ENCODE data around the gene HCRTR1. TPM values are rescaled to one million over a fixed set of nuclear protein-coding genes. Genes with fewer than 3 reads are reported as not detected.

HCRTR1 gene
- not detected in 2 replicates for total RNA-seq (2014; rRNA removed; shearing (Covaris generic); ENCODE audit: low replicate concordance)

GRCh38 chr1:31617218-31617915 lies at the start of gene HCRTR1:
Gene HCRTR1, plus strand, starts transcription at chr1:31617689. Its CDS starts 1,504 bp downstream, at chr1:31619193.
- Histone ChIP-seq H3K79me2 (ENCODE audit: low read length) (no peaks in the 10 kb centered on the region), H3K9me2 (replicated peaks; ENCODE audit: insufficient read depth, low read length) (no peaks in the 10 kb centered on the region), H3K4me2 (ENCODE audit: low read depth, low read length, poor library complexity, severe bottlenecking) (peak within 1 kb of the TSS; percentile 66), H3K4me1 (ENCODE audit: low read length) (peaks cover 2% of the 10 kb centered on the region; the same call in 1 of the 2 replicates), H3K27me3 (ENCODE audit: low read length) (no peaks in the 10 kb centered on the region), H3K9ac (ENCODE audit: low read length) (peak within 1 kb of the TSS; percentile 48; the same call in 1 of the 2 replicates), H3K9me3 (ENCODE audit: low read length) (no peaks in the 10 kb centered on the region), H4K20me1 (ENCODE audit: insufficient read depth, low read depth, low read length) (no peaks in the 10 kb centered on the region), H3K36me3 (ENCODE audit: insufficient read depth, low read length) (no peaks in the 10 kb centered on the region), H3K4me3 (ENCODE audit: low read length) (peak within 1 kb of the TSS; percentile 51; the same call in 1 of the 2 replicates), H2AFZ (ENCODE audit: low read length) (peak within 1 kb of the TSS; percentile 75; the same call in 1 of the 2 replicates), H3K27ac (ENCODE audit: low read length) (no peak within 1 kb of the TSS)
- DNase-seq = no peak

- H3K36me3 ChIP-seq (ENCODE audit: insufficient read depth, low read length) = no peaks in the 10 kb centered on the region
- H4K20me1 ChIP-seq (ENCODE audit: insufficient read depth, low read depth, low read length) = no peaks in the 10 kb centered on the region
- H3K4me1 ChIP-seq (ENCODE audit: low read length) = no peaks in the 10 kb centered on the region
- H3K9ac ChIP-seq (ENCODE audit: low read length) = no peak overlapping the region
- H3K79me2 ChIP-seq (ENCODE audit: low read length) = no peaks in the 10 kb centered on the region
- no peak for DNase-seq
- H3K27me3 ChIP-seq (ENCODE audit: low read length) = no peaks in the 10 kb centered on the region
- H3K4me2 ChIP-seq (ENCODE audit: low read depth, low read length, poor library complexity, severe bottlenecking) = no peak overlapping the region
- H3K9me2 ChIP-seq (replicated peaks; ENCODE audit: insufficient read depth, low read length) = no peaks in the 10 kb centered on the region
- H3K9me3 ChIP-seq (ENCODE audit: low read length) = no peaks in the 10 kb centered on the region
- no peak overlapping the region for H3K27ac ChIP-seq (ENCODE audit: low read length)
- no peak overlapping the region for H3K4me3 ChIP-seq (ENCODE audit: low read length)
- no peak overlapping the region for H2AFZ ChIP-seq (ENCODE audit: low read length)
Measured at GRCh38 chr1:31567956-31568570, 49.4 kb upstream of the HCRTR1 start.

GRCh38 chr1:31568895-31569595 lies 48.4 kb upstream of the HCRTR1 start:
- Histone ChIP-seq H3K9me2 (replicated peaks; ENCODE audit: insufficient read depth, low read length) (no peaks in the 10 kb centered on the region), H4K20me1 (ENCODE audit: insufficient read depth, low read depth, low read length) (no peaks in the 10 kb centered on the region), H3K27ac (ENCODE audit: low read length) (no peak overlapping the region), H3K9ac (ENCODE audit: low read length) (no peak overlapping the region), H3K4me1 (ENCODE audit: low read length) (no peaks in the 10 kb centered on the region), H3K9me3 (ENCODE audit: low read length) (no peaks in the 10 kb centered on the region), H3K36me3 (ENCODE audit: insufficient read depth, low read length) (no peaks in the 10 kb centered on the region), H3K79me2 (ENCODE audit: low read length) (no peaks in the 10 kb centered on the region), H3K4me2 (ENCODE audit: low read depth, low read length, poor library complexity, severe bottlenecking) (no peak overlapping the region), H3K27me3 (ENCODE audit: low read length) (no peaks in the 10 kb centered on the region), H3K4me3 (ENCODE audit: low read length) (no peak overlapping the region), H2AFZ (ENCODE audit: low read length) (no peak overlapping the region)
- DNase-seq = no peak

GRCh38 chr1:31569596-31570173 lies 47.8 kb upstream of the HCRTR1 start:
- H3K36me3 ChIP-seq (ENCODE audit: insufficient read depth, low read length) = no peaks in the 10 kb centered on the region
- H3K27ac ChIP-seq (ENCODE audit: low read length) = no peak overlapping the region
- H3K4me3 ChIP-seq (ENCODE audit: low read length) = no peak overlapping the region
- H3K4me2 ChIP-seq (ENCODE audit: low read depth, low read length, poor library complexity, severe bottlenecking) = no peak overlapping the region
- no peaks in the 10 kb centered on the region for H3K27me3 ChIP-seq (ENCODE audit: low read length)
- no peak overlapping the region for H2AFZ ChIP-seq (ENCODE audit: low read length)
- no peak overlapping the region for H3K9ac ChIP-seq (ENCODE audit: low read length)
- no peak for DNase-seq
- no peaks in the 10 kb centered on the region for H3K4me1 ChIP-seq (ENCODE audit: low read length)
- no peaks in the 10 kb centered on the region for H3K9me3 ChIP-seq (ENCODE audit: low read length)
- no peaks in the 10 kb centered on the region for H4K20me1 ChIP-seq (ENCODE audit: insufficient read depth, low read depth, low read length)
- H3K9me2 ChIP-seq (replicated peaks; ENCODE audit: insufficient read depth, low read length) = no peaks in the 10 kb centered on the region
- H3K79me2 ChIP-seq (ENCODE audit: low read length) = no peaks in the 10 kb centered on the region

GRCh38 chr1:31570228-31570627 lies 47.3 kb upstream of the HCRTR1 start:
- no peak overlapping the region for H3K4me3 ChIP-seq (ENCODE audit: low read length)
- H3K9me3 ChIP-seq (ENCODE audit: low read length) = no peaks in the 10 kb centered on the region
- no peak for DNase-seq
- H3K4me1 ChIP-seq (ENCODE audit: low read length) = no peaks in the 10 kb centered on the region
- no peaks in the 10 kb centered on the region for H3K27me3 ChIP-seq (ENCODE audit: low read length)
- H3K9me2 ChIP-seq (replicated peaks; ENCODE audit: insufficient read depth, low read length) = no peaks in the 10 kb centered on the region
- H3K9ac ChIP-seq (ENCODE audit: low read length) = no peak overlapping the region
- no peak overlapping the region for H3K27ac ChIP-seq (ENCODE audit: low read length)
- no peaks in the 10 kb centered on the region for H3K79me2 ChIP-seq (ENCODE audit: low read length)
- no peaks in the 10 kb centered on the region for H4K20me1 ChIP-seq (ENCODE audit: insufficient read depth, low read depth, low read length)
- no peak overlapping the region for H3K4me2 ChIP-seq (ENCODE audit: low read depth, low read length, poor library complexity, severe bottlenecking)
- H3K36me3 ChIP-seq (ENCODE audit: insufficient read depth, low read length) = no peaks in the 10 kb centered on the region
- H2AFZ ChIP-seq (ENCODE audit: low read length) = no peak overlapping the region

GRCh38 chr1:31570906-31571305 lies 46.6 kb upstream of the HCRTR1 start:
- Histone ChIP-seq H2AFZ (ENCODE audit: low read length) (no peak overlapping the region), H3K4me2 (ENCODE audit: low read depth, low read length, poor library complexity, severe bottlenecking) (no peak overlapping the region), H3K4me1 (ENCODE audit: low read length) (no peaks in the 10 kb centered on the region), H3K4me3 (ENCODE audit: low read length) (no peak overlapping the region), H3K27me3 (ENCODE audit: low read length) (no peaks in the 10 kb centered on the region), H3K9me2 (replicated peaks; ENCODE audit: insufficient read depth, low read length) (no peaks in the 10 kb centered on the region), H3K36me3 (ENCODE audit: insufficient read depth, low read length) (no peaks in the 10 kb centered on the region), H3K9ac (ENCODE audit: low read length) (no peak overlapping the region), H4K20me1 (ENCODE audit: insufficient read depth, low read depth, low read length) (no peaks in the 10 kb centered on the region), H3K79me2 (ENCODE audit: low read length) (no peaks in the 10 kb centered on the region), H3K9me3 (ENCODE audit: low read length) (no peaks in the 10 kb centered on the region), H3K27ac (ENCODE audit: low read length) (no peak overlapping the region)
- DNase-seq = no peak

GRCh38 chr1:31571340-31572295 lies 45.9 kb upstream of the HCRTR1 start:
- Histone ChIP-seq H3K79me2 (ENCODE audit: low read length) (no peaks in the 10 kb centered on the region), H3K4me1 (ENCODE audit: low read length) (no peaks in the 10 kb centered on the region), H3K9ac (ENCODE audit: low read length) (no peak overlapping the region), H3K36me3 (ENCODE audit: insufficient read depth, low read length) (no peaks in the 10 kb centered on the region), H3K9me3 (ENCODE audit: low read length) (no peaks in the 10 kb centered on the region), H3K4me3 (ENCODE audit: low read length) (no peak overlapping the region), H4K20me1 (ENCODE audit: insufficient read depth, low read depth, low read length) (no peaks in the 10 kb centered on the region), H3K9me2 (replicated peaks; ENCODE audit: insufficient read depth, low read length) (no peaks in the 10 kb centered on the region), H2AFZ (ENCODE audit: low read length) (no peak overlapping the region), H3K4me2 (ENCODE audit: low read depth, low read length, poor library complexity, severe bottlenecking) (no peak overlapping the region), H3K27ac (ENCODE audit: low read length) (no peak overlapping the region), H3K27me3 (ENCODE audit: low read length) (no peaks in the 10 kb centered on the region)
- no peak for DNase-seq

Data from Karpas-422 (cell line).